NCI-H526 treated with DMSO at 0.1 percent for 48 hours (cell line): ENCODE data around the gene IFNA14.
"Not testable (repeated sequence)": the region's sequence is repeated elsewhere in the genome, so short reads cannot be mapped to it uniquely, and the experiment has no call there.

Source experiments
- DNase-seq: peaks from one replicate; lab custom pipeline; 2025; lab: John Stamatoyannopoulos, UW

IFNA14 gene

GRCh38 chr9:21213411-21214326, 26.1 kb downstream of the IFNA14 start:
- not testable (repeated sequence) for DNase-seq

- not testable (repeated sequence) for DNase-seq
These were observed 27.6 kb downstream of the IFNA14 start for GRCh38 chr9:21212160-21212559.

- not testable (repeated sequence) for DNase-seq
These were observed 29.0 kb downstream of the IFNA14 start for GRCh38 chr9:21210782-21211181.

- DNase-seq = no peak
These were observed 29.5 kb downstream of the IFNA14 start for GRCh38 chr9:21210311-21210710.

GRCh38 chr9:21207043-21207442, 32.8 kb downstream of the IFNA14 start, which contains the start of gene IFNA10:
Gene IFNA10 (minus strand): TSS chr9:21207143. CDS start chr9:21207097, 46 bp downstream.
- DNase-seq = not testable (repeated sequence)

GRCh38 chr9:21205204-21205603, 34.6 kb downstream of the IFNA14 start:
- DNase-seq = no peak

- not testable (repeated sequence) for DNase-seq
These were observed 37.7 kb downstream of the IFNA14 start, which contains the start of gene IFNA7 for GRCh38 chr9:21202105-21202504. Gene IFNA7 (minus strand): TSS chr9:21202205. CDS start chr9:21202165, 40 bp downstream.

- DNase-seq = not testable (repeated sequence)
These were observed 44.7 kb downstream of the IFNA14 start for GRCh38 chr9:21194867-21195776.
